Choroid plexus epithelial cell (primary cell): ENCODE measurements around the gene NCOR2.
A peak's percentile ranks its signal among the peaks of the same experiment; 100 is the strongest.

Experiments
- DNase-seq: peaks from one replicate; pipeline ENCODE4 v3.0.0-alpha.2; 2010; ENCODE audit warnings: low read depth
- H3K4me3 ChIP-seq: 2 replicates; pipeline ENCODE4 v1.5.1; 2011; ENCODE audit warnings: low read depth, mild to moderate bottlenecking, control low read depth, low read length, moderate library complexity
- TF ChIP-seq, protein P1 (sequence below): conservative IDR thresholded peaks from 2 replicates; pipeline ENCODE4 v1.5.1; 2011; ENCODE audit warnings: low read depth, mild to moderate bottlenecking, control low read depth, inconsistent platforms, low read length, moderate library complexity

The NCOR2 gene

DNA sequence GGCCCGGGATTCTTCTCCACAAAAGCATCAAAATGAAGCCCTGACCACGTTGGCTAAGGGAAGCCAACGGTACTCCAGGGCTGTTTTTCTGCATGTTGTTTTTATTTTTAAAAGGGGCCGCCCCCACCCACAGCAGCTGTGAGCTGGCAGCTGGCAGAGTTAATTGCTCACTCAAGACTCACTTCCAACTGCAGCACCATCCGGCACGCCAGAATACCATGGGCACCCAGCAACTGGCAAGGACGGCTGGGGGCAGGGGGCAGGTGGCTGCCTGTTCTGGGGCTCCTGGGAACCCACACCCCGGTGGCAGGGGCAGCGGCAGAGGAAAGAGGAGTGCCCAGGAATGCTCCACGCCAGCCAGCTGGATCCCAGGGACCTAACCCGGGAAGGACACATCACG lies 44.3 kb downstream of the NCOR2 start:
- no peak for DNase-seq
- TF ChIP-seq, protein P1, sequence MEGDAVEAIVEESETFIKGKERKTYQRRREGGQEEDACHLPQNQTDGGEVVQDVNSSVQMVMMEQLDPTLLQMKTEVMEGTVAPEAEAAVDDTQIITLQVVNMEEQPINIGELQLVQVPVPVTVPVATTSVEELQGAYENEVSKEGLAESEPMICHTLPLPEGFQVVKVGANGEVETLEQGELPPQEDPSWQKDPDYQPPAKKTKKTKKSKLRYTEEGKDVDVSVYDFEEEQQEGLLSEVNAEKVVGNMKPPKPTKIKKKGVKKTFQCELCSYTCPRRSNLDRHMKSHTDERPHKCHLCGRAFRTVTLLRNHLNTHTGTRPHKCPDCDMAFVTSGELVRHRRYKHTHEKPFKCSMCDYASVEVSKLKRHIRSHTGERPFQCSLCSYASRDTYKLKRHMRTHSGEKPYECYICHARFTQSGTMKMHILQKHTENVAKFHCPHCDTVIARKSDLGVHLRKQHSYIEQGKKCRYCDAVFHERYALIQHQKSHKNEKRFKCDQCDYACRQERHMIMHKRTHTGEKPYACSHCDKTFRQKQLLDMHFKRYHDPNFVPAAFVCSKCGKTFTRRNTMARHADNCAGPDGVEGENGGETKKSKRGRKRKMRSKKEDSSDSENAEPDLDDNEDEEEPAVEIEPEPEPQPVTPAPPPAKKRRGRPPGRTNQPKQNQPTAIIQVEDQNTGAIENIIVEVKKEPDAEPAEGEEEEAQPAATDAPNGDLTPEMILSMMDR, result no peak
- no peak overlapping the region for H3K4me3 ChIP-seq

DNA sequence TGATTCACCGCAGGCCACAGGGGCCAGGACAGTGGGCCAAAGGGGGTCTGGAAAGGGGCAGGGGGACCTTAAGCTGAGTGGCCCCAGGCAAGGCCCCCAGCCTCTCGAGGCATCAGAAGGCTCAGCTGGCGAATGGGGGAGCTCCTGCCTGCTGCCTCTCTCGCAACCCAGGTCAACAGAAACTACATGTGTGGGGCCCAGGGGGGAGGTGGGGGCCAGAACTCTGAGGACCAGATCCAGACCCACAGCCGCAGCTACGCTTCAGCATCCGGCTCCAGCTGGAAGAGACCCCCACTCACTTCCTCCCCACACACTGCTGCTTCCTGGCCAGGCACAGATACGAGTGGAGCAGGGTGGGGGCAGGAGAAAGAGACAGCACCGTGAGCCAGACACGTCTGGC lies 46.5 kb downstream of the NCOR2 start:
- TF ChIP-seq, protein P1, result no peak
- no peak for DNase-seq
- H3K4me3 ChIP-seq, result no peak overlapping the region

DNA sequence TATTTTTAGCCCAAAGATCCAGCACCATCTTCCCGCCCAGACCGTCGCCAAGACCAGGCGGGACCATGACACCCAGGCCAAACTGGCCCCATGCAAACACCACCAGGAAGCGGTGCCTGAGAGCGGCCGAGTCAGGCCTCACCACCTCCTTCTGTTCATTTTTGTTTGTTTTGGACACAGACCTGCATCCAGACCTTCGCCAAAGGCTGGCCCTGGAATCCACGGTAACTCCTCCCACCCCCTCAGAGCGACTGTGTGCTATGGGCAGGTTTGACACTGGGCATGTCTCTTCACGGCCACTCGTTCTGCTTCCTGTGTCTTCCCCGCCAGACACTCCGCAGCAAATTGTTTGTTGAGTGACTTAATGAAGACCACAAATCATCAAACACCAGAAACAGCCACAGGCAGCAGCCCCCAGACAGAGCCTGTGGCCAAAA lies 47.1 kb downstream of the NCOR2 start:
- TF ChIP-seq, protein P1, result no peak
- peak; percentile 69 for DNase-seq
- no peak overlapping the region for H3K4me3 ChIP-seq

DNA sequence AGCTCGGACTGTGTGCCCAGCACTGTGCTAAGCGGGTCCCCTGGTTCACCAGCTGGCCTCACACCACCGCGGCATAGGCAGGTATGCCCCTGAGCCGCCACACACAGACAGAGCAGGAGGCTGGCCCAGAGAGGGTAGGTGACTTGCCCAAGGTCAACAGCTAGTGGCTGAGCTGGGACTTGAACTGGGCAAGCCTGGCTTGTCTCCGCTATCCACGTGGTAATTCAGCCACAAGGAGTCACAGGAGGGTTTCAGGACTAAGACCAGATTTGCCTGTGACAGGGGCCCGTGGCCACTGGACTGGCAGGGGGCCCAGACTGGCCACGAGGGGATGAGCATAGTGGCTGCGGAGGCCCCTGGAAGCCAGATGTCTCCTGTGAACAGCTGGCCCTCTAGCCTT lies 47.7 kb downstream of the NCOR2 start:
- TF ChIP-seq, protein P1, result no peak
- DNase-seq, result no peak
- no peak overlapping the region for H3K4me3 ChIP-seq

DNA sequence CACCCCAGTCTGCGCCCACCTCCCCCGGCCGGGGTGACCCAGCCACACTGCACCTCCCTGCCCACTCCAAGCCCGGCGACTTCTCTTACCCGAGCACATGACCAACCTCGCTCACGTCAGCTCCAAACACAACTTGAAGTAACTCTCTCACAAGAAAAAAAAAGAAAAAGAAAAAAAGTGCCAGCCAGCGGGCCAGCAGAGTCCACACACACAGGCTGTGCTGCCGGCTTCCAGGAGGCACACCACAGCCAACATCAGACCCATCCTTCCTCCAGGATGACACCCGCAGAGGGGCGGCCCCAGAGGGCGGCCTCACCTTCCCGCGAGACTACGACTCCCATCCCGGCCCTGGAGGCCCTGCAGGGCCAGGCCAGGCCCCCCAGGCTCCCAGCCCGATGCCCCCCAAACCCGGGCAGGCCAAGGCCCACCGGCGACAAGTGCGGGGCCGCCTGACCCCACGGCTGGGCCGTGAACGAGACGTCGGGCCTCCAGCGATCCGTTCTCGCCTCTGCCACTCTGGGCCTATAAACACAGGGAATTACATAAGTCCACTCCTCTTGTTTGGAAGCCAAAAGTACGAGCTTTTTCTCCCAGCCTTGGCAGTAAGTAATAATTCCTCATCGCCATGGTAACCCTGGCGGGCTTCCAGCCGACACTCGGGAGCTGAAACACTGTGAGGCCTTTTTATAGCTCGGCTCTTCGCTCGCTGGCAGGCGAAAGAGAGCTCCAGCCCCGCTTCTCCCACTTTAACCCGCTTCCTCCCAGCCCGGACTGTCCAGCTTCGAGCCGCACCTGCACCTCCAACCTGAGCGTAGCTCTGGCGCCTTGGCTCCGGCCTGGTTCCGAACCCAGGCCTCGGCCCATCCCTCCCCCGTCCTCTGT lies 49.1 kb downstream of the NCOR2 start:
- TF ChIP-seq, protein P1, result no peak
- peak overlapping the region; percentile 73 for H3K4me3 ChIP-seq
- DNase-seq, result peak; percentile 99
